ENCODE results near the gene IFRD2. TPM values are rescaled to one million over a fixed set of nuclear protein-coding genes. Genes with fewer than 3 reads are reported as not detected.

Gene IFRD2
- total RNA-seq, 4 donors from 2014 or later: 40.0 to 178 (median 72.2) TPM

DNA sequence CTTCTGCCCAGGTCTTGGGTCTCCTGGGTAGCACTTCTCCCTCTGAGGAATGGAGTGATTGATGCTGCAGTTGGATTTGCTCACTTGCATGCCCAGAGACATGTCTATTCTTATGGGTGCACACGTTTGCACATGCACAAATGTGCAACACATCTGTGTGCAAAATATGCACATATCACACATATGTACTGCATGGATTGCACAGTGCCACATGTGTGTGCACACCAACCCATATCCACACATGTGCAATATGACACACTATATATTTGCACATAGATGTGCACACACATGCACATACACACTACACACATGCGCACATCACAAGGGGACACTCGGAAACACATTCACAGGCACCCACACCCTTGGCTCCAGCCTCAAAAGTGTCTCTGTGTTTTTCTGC is 24.0 kb downstream of the IFRD2 start:
- DNase-seq (ENCODE audit: low spot score) (no peak), ATAC-seq (ENCODE audit: low FRiP score) (no peak)
- TF ChIP-seq, protein P1, sequence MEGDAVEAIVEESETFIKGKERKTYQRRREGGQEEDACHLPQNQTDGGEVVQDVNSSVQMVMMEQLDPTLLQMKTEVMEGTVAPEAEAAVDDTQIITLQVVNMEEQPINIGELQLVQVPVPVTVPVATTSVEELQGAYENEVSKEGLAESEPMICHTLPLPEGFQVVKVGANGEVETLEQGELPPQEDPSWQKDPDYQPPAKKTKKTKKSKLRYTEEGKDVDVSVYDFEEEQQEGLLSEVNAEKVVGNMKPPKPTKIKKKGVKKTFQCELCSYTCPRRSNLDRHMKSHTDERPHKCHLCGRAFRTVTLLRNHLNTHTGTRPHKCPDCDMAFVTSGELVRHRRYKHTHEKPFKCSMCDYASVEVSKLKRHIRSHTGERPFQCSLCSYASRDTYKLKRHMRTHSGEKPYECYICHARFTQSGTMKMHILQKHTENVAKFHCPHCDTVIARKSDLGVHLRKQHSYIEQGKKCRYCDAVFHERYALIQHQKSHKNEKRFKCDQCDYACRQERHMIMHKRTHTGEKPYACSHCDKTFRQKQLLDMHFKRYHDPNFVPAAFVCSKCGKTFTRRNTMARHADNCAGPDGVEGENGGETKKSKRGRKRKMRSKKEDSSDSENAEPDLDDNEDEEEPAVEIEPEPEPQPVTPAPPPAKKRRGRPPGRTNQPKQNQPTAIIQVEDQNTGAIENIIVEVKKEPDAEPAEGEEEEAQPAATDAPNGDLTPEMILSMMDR (IDR thresholded peaks at IDR 0.05): no peak

DNA sequence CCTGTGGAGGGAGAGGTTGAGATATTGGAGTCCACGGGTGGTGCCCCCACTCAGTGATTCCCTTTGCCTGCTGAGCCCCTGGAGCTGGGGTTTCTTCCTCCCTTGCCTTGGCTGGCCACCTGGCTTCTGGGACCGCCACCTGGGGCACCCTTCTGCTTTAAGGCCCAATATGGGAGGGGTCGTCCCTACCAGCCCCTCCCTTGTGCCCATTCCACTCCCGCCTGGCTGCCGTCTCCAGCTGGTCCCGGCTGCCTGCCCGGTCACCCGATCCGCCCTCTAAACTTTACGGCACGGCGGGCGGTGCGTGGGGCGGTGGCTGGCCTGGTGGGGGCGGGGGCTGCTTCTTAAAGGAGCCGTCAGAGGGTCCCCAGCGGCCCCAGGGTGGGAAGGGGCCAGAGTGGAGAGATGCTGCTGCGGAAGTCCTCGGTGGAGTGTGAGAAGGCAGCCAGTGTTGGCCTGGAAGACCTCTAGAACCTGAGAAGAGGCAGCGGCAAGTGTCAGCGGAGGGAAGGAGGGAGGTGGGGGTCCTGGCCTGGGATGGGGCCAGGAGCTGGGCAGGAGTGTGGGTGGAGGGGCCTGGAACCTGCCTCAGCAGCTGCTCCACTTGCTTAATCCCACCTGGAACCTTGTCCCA is 24.8 kb downstream of the IFRD2 start:
- no peak for ATAC-seq (ENCODE audit: low FRiP score)
- TF ChIP-seq, protein P1 (IDR thresholded peaks at IDR 0.05): no peak
- DNase-seq (ENCODE audit: low spot score): no peak

DNA sequence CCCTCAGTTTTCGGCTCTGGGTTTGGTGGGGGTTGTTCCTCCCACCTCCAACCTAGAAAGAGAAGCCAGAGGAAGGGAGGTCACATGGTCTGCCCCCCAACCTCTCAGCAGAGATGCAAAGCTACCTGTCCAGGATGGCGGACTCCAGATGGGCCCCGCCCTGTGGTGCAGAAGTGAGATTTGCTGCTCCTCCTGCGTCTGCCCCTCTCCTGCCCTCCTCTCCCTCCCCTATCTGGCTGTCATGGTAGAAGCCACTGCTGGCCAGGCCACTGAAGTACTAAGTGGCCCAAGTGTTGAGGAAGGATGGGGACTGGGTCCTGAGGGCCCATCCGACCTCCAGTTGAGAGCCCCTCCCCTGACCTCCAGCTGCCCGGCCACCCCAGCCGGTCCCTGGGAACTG is 25.4 kb downstream of the IFRD2 start:
- ATAC-seq (ENCODE audit: low FRiP score): no peak
- TF ChIP-seq, protein P1 (IDR thresholded peaks at IDR 0.05): no peak
- no peak for DNase-seq (ENCODE audit: low spot score)

DNA sequence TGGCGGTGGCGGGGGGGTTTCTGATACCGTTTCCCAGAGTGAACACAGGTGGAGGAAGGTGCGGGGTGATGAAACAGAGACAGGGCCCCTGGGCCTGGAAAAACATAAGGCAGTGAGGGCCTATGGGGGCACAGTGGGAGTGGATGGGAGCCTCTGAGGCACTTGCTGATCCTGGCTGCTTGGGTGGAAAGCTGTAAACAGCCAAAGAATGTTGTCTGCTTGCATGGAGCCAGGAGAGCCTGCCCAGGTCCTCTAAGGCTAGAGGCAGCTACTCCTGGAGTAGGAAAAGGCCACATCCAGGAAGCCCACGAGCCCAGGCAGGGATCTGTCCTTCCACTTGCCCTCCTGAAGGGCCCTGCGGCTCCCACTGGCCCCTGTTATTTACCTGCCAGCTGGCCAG is 26.2 kb downstream of the IFRD2 start:
- ATAC-seq (ENCODE audit: low FRiP score): no peak
- TF ChIP-seq, protein P1 (IDR thresholded peaks at IDR 0.05): no peak
- no peak for DNase-seq (ENCODE audit: low spot score)

DNA sequence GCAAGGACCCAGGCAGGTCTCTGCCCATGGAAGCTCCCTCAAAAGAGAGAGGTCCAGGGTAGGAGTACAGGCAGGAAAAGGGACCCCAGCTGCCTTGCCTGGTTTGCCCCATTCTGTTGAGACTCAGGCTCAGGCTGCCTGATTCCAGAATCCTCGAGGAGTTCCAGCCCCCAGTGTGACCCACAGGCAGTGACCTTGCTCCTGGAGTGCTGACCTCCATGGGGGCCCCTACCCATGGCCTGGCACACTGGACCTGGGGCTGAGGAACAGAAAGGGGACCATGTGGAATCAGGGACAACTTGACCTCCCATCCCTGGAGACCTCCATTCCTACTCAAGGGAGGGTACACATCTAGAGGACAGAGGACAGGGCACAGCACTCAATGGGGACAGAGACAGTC is 26.7 kb downstream of the IFRD2 start:
- DNase-seq (ENCODE audit: low spot score) (no peak), ATAC-seq (ENCODE audit: low FRiP score) (no peak)
- TF ChIP-seq, protein P1 (IDR thresholded peaks at IDR 0.05): no peak

DNA sequence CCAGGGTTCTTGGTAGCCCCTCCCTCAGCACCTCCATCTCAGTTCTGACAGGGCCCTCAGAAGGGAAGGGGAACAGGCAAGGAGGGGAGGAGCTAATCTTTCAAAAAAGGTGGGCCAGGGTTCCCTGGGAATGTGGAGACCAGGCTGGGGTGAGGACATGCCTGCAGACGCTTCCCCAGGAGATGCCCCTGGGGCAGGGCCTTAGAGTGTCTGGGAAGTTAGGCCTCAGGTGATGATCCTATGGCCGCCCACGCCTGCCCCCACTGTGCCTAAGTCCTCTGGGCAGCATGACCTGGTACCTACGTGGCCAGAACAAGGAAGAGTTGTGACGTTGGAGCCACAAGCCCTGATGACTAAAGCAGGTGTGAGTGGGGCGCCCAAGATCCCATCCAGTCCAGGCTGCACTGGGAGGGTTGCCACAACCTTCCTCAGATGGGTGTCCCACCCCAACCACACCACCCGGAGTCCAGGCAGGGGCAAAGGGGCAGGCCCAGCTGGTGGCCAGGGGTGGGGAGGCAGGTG is 27.2 kb downstream of the IFRD2 start:
- ATAC-seq (ENCODE audit: low FRiP score): peak; percentile 25

More for the DNA sequence above, 27.2 kb downstream of the IFRD2 start:
- TF ChIP-seq, protein P1 (IDR thresholded peaks at IDR 0.05): no peak
- no peak for DNase-seq (ENCODE audit: low spot score)
